ENCODE data around the gene ULBP3. TPM values are rescaled to one million over a fixed set of nuclear protein-coding genes. Genes with fewer than 3 reads are reported as not detected.
"Not testable (repeated sequence)": the region's sequence is repeated elsewhere in the genome, so short reads cannot be mapped to it uniquely, and the experiment has no call there.

ULBP3 gene
- total RNA-seq, 4 donors from 2014 or later, result 7.3 TPM; not detected in 3

- peak; percentile 65 for ATAC-seq
- Histone ChIP-seq H3K36me3 (no peaks in the 10 kb centered on the region), H3K9me3 (no peaks in the 10 kb centered on the region), H3K4me1 (peaks cover 0 to 8% (median 0%) of the 10 kb centered on the region in 3 donors), H3K27me3 (peaks cover 73% of the 10 kb centered on the region), H3K4me3 (no peak overlapping the region), H3K27ac (no peak overlapping the region)
- no peak for TF ChIP-seq EP300 (IDR thresholded peaks at IDR 0.05)
- no peak for TF ChIP-seq POLR2A (IDR thresholded peaks at IDR 0.05)
- no peak for TF ChIP-seq POLR2AphosphoS5 (IDR thresholded peaks at IDR 0.05)
- TF ChIP-seq CTCF (IDR thresholded peaks at IDR 0.05), result peak; percentile 49 to 80 (median 78)
- WGBS, 2 donors (ENCODE audit: low coverage in 1 of 2), result 28 to 40% methylated on average over 4 to 6 of the region's 6 CpGs
These were observed 52.4 kb downstream of the ULBP3 start for GRCh38 chr6:150016324-150017185.

- WGBS, 2 donors (ENCODE audit: low coverage in 1 of 2), result 4 to 10% methylated on average over 2 of the region's 15 CpGs
- peaks cover 82% of the 10 kb centered on the region for H3K27me3 ChIP-seq
- not testable (repeated sequence) for H3K4me1 ChIP-seq, H3K4me3 ChIP-seq, ATAC-seq, H3K36me3 ChIP-seq, H3K9me3 ChIP-seq, H3K27ac ChIP-seq
These were observed 53.5 kb downstream of the ULBP3 start for GRCh38 chr6:150015281-150016001.

GRCh38 chr6:150014623-150015280, 54.2 kb downstream of the ULBP3 start:
- H3K4me3 ChIP-seq, ATAC-seq, H3K9me3 ChIP-seq, H3K36me3 ChIP-seq, H3K4me1 ChIP-seq, H3K27ac ChIP-seq: not testable (repeated sequence)
- WGBS, 2 donors (ENCODE audit: low coverage in 1 of 2), result no CpG with 5 or more reads among the region's 50 CpGs
- peaks cover 89% of the 10 kb centered on the region for H3K27me3 ChIP-seq

GRCh38 chr6:150013785-150014622, 54.9 kb downstream of the ULBP3 start:
- not testable (repeated sequence) for ATAC-seq, H3K36me3 ChIP-seq, H3K4me3 ChIP-seq, H3K4me1 ChIP-seq, H3K9me3 ChIP-seq, H3K27ac ChIP-seq
- H3K27me3 ChIP-seq, result peaks cover 92% of the 10 kb centered on the region
- WGBS, 2 donors (ENCODE audit: low coverage in 1 of 2), result 13 to 28% methylated on average over 3 to 9 of the region's 24 CpGs

- H3K4me3 ChIP-seq, H3K36me3 ChIP-seq, ATAC-seq, H3K4me1 ChIP-seq, H3K27ac ChIP-seq, H3K9me3 ChIP-seq: not testable (repeated sequence)
- WGBS, 2 donors (ENCODE audit: low coverage in 1 of 2), result 33 to 36% methylated on average over 7 of the region's 8 CpGs
- H3K27me3 ChIP-seq, result peaks cover 92% of the 10 kb centered on the region
These were observed 55.8 kb downstream of the ULBP3 start for GRCh38 chr6:150012846-150013784.

Other genes with a start within 250 kb of the ULBP3 start
- 10 to 100 TPM; 17.9 to 33.3 (median 29.6) TPM for gene LRP11, start 204.8 kb downstream of the ULBP3 start, total RNA-seq
- under 1 TPM in 1 of 4 donors, not detected in 3; 0.69 TPM for gene RAET1E, start 171.0 kb downstream of the ULBP3 start, total RNA-seq
- gene RAET1G, start 146.0 kb downstream of the ULBP3 start, total RNA-seq, result 1 to 10 TPM in 1 of 4 donors, not detected in 3; 1.4 TPM
- gene ULBP2, start 127.1 kb downstream of the ULBP3 start, total RNA-seq, result under 1 TPM in 2 of 4 donors, not detected in 2; 0.39 to 0.74 TPM
- gene ULBP1, start 105.2 kb downstream of the ULBP3 start, total RNA-seq, result under 1 TPM in 2 of 4 donors, not detected in 2; 0.07 to 0.27 TPM
- gene RAET1L, start 43.6 kb downstream of the ULBP3 start, total RNA-seq, result under 1 TPM in 2 of 4 donors, not detected in 2; 0.23 to 0.62 TPM
- 1 to 10 TPM in 1 of 4 donors, under 1 TPM in 1, not detected in 2; 0.12 to 1.5 TPM for gene PPP1R14C, start 73.9 kb upstream of the ULBP3 start, total RNA-seq

All from gastroesophageal sphincter (tissue), 4 donors.